Right lobe of liver (tissue), 4 donors: ENCODE results near the gene HOXB4.

ENCODE experiments used
- CTCF ChIP-seq, 4 donors: fragments of 200-600 bp in 3 of 4; fragments of 450-650 bp in 1 of 4; IDR thresholded peaks; one replicate each; pipeline versions ENCODE4 v1.5.1 to v1.8.0; 2016 to 2022; ENCODE audit warnings: antibody characterized with exemption in 4 of 4, mild to moderate bottlenecking in 2 of 4
- POLR2A ChIP-seq: fragments of 450-650 bp; IDR thresholded peaks from one replicate; pipeline ENCODE4 v1.6.1; 2017; ENCODE audit warnings: antibody characterized with exemption, mild to moderate bottlenecking
- donor health status: DM: no; HTN: no; CAD: no.
- donor health status: DM: no; HTN: no; CAD: no.
- donor health status: DM: no; HTN: yes; CAD: no.

DNA sequence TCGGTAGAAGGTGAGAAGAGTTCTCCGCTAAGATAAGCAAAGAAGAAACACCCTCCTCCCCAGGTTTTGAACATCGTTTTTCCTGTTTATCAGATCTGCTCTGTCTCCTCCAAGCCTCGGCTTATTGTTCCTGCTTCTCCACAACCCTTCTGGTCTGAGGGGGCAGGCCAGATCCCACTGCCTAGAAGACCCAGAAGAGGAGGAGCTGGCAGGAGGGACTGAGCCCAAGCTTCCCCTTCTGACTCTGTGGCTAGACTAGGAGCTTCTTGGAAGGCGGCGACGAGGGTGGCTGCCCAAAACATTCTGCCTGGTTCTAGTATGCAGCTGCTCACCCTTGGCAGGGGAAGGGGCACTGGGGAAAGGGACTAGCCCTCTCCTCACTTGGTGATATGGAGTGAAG, 20.6 kb upstream of the HOXB4 start:
- TF ChIP-seq CTCF (IDR thresholded peaks at IDR 0.05) (no peak), POLR2A (no peak)
